Panc1 (cell line): ENCODE measurements around the gene FBXW8.

Experiments
- CTCF ChIP-seq: fragments of 450-650 bp; IDR thresholded peaks from 2 replicates; pipeline ENCODE4 v1.5.1; 2017; ENCODE audit warnings: mild to moderate bottlenecking
- REST ChIP-seq, 2 experiments: IDR thresholded peaks; 2 replicates each; pipeline ENCODE4 v1.6.1; 2011 to 2012; ENCODE audit warnings: low read depth in 2 of 2, control low read depth in 1 of 2, low read length in 1 of 2, mild to moderate bottlenecking in 1 of 2, moderate library complexity in 1 of 2; ENCODE audit not compliant: insufficient read depth in 1 of 2

GRCh38 chr12:116959198-116959460 lies 48.4 kb downstream of the FBXW8 start:
- TF ChIP-seq CTCF (no peak), REST (IDR thresholded peaks at IDR 0.05; ENCODE audit: insufficient read depth in 1 of 2, low read depth in 2 of 2, low read length in 1 of 2) (no peak)
